HG02759 (cell line): Measurements from ENCODE around the gene CLCA1.

Experiments used
- ATAC-seq: cut with Tn5 transposase; IDR thresholded peaks from one replicate; pipeline ENCODE4 v1.9.1; 2021; ENCODE audit warnings: mild to moderate bottlenecking, moderate library complexity; ENCODE audit not compliant: unreplicated experiment

Gene CLCA1, protein sequence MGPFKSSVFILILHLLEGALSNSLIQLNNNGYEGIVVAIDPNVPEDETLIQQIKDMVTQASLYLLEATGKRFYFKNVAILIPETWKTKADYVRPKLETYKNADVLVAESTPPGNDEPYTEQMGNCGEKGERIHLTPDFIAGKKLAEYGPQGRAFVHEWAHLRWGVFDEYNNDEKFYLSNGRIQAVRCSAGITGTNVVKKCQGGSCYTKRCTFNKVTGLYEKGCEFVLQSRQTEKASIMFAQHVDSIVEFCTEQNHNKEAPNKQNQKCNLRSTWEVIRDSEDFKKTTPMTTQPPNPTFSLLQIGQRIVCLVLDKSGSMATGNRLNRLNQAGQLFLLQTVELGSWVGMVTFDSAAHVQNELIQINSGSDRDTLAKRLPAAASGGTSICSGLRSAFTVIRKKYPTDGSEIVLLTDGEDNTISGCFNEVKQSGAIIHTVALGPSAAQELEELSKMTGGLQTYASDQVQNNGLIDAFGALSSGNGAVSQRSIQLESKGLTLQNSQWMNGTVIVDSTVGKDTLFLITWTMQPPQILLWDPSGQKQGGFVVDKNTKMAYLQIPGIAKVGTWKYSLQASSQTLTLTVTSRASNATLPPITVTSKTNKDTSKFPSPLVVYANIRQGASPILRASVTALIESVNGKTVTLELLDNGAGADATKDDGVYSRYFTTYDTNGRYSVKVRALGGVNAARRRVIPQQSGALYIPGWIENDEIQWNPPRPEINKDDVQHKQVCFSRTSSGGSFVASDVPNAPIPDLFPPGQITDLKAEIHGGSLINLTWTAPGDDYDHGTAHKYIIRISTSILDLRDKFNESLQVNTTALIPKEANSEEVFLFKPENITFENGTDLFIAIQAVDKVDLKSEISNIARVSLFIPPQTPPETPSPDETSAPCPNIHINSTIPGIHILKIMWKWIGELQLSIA

GRCh38 chr1:86468501-86468977, at the start of gene CLCA1:
CLCA1 (plus strand) TSS chr1:86468927; CDS start chr1:86468972, 45 bp downstream.
- ATAC-seq, result no peak

- ATAC-seq, result peak; percentile 83
These were observed 49.3 kb upstream of the CLCA1 start for GRCh38 chr1:86419277-86419903.

DNA sequence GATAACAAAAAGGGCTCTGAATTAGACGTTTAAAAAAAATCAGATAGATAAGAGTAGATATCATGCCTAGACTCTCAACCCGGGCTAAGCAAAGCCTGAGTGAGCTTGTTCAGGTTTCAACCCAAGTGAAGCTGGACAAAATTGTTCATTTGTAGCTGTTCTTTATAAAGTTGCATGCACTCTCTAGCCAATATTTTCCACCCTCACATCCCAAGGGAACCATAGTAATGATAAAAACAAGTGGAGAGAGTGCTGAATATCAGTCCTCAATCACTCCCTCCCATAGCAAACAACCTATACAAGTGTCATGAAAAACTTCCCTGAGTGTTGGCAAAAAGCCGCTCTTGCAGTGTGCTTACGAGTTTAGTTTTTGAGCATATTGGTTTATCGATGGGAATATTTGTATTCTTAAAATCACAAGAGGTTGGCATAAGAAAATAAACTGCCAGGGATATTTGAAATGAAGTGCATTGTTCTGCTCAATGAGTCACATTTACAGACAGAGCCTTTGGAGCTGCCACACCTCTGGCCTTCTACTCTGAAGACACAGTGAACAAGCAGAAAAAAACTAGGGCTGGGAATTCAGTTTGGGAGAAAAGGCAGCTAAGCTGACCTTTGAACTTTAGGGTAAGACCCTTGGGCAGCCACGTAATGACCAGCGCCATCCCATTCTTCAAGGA, 47.0 kb upstream of the CLCA1 start:
- no peak for ATAC-seq

DNA sequence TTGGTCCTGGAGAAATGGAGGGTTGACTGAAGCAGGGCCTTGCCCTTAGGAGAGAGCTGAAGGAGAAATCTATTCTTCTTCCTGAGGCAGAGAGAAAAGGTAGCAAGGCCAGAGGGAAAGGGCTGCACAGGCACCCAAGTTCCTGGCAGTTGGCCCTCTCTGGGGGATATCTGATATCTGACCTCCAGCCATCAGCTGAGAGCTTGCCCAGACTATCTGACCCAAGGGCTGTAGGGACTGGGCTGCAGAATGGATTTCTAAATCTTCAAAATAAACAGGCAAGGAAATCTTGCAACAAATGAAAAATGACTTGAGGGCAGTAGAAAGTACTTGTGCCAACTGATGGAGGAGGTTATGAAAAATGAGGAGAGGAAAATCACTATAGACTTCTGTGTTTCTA, 45.3 kb upstream of the CLCA1 start:
- ATAC-seq, result no peak

GRCh38 chr1:86423873-86424272, 44.9 kb upstream of the CLCA1 start, which contains the start of gene CLCA2:
CLCA2 (plus strand) TSS chr1:86424171; CDS start chr1:86424248, 77 bp downstream.
- no peak for ATAC-seq

DNA sequence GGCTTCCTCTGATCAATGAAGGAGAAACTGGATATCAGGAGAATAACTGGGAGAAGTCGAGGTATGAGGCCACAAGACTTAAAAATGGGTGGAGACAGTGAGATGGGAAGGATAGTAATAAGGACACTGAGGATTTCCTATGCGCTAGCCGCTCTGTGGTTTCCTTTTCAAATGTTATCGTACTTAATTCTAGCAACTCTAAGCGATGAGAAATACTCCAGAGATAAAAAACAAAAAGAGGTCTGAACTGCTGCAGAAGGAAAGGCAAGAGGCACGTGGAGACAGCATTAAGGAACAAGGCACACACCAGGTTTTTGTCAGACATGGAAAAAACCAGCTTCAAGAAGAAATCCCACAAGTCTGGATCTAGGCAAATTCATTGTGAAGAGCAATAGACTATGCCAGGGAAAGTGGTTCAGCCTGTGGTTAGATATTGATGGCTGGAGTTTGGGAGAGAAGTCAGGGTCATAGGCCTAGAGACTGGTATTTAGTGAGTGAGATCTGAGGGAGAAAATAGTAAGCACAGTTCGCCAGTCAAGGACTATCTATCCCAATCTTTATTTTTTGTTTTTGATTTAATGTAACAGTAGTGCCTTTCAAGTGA, 39.5 kb upstream of the CLCA1 start:
- no peak for ATAC-seq

DNA sequence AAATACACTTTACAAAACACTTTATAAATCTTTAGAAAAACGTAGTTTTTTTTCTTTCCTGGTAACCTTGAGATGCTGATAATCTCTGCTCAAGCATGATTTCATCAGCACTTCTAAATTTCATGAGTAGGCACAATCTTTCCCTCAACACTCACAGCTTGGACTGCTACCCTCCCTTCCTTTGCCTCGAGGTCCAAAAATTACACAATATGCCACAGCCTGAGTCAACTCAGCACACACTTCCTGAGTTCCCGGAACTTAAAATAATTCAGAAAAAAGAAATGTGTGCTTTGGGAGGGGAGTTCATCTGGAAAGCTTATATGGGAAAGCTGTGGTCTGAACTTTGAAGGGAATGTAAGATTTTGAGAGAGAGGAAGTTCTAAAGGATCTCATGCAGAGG, 38.9 kb upstream of the CLCA1 start:
- no peak for ATAC-seq

DNA sequence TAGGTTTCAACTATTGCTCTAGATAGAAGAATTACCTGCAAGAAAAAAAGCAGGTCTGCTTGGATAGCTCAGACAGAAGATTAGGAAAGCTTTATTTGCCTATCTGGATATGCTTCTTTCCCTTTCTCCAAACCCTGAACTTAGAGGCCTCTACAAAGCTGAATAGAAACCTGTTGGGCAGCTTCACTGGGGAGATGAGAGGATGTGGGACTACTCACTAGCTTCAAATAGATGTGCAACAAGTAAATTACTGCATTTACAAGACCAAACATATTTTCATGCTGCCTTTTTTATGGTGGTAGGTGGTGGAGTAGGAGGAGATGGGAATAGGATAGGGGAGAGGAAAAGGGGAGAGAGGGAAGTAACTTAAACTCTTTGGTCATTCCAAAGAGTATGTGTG, 38.4 kb upstream of the CLCA1 start:
- no peak for ATAC-seq

DNA sequence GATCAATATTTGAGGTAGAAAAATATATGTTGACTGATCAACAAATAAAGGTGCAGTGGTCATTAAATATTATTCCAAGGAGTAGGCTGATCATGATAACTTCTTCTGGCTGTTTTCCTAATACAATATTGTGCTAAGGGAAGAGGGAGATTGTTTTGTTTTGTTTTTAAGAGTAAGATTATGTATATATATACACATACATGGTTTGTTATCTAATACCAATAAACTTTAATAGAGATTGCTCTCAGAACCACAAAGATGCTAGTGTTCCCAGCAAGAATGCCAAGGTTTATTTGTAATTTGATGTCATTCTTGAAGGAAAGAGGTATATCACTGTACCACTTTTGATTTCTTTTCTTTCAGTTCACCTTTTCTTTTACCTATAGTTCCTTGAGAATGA, 34.7 kb upstream of the CLCA1 start:
- ATAC-seq, result no peak

DNA sequence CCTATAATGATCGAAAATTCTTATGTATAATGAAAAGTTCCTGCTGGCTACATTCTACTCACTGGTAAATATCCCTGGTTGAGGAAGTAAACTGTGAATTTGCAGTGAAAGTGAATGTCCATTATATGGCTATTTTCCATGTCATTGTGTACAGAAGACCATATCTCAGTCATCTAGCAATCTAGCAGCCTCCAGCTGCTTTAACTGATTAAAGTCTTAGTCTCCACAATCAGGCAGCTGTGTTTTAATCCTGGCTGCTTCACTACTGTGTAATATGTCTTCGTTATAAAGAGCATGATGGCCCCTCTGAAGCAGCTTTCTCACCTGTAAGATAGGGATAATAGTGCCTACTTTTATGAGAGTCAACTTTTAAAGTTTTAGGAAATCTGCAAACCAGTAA, 33.4 kb upstream of the CLCA1 start:
- no peak for ATAC-seq

DNA sequence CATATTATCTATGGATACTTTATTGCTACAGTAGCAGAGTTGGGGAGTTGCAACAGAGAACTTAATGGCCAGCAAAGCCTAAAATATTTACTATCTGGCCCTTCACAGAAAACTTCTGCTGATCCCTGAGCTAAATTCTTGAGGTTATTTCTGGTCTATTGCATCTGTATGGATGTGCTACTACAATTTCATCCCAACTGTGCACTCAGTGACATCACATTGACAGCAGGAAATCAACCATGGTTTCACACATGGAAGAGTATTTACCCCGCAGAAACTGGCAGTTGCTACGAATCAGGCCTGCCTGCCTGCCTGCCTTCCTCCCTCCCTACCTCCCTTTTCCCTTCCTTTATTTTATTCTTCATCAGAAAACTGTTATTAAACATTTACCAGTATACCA, 32.7 kb upstream of the CLCA1 start:
- no peak for ATAC-seq

- no peak for ATAC-seq
These were observed 27.1 kb upstream of the CLCA1 start for GRCh38 chr1:86441581-86441980.

GRCh38 chr1:86441997-86442396, 26.7 kb upstream of the CLCA1 start:
- no peak for ATAC-seq

DNA sequence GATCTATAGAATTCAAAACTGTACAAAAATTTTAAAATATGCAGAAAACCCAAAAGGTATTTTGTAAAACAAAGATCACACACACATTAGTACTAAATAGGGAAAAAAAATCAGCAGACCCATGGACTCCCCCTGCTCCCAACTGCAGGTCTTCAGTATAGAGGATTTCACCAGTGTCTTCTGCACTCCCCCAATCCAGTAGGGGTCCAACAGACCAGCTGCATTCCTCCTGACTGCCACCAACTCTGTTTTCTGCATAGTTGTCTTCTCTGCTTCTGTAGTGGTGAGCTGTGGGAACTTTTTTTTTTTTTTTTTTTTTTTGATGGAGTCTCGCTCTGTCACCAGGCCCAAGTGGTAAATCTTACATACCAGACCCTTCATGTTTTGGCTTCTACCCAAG, 22.8 kb upstream of the CLCA1 start:
- ATAC-seq, result no peak

DNA sequence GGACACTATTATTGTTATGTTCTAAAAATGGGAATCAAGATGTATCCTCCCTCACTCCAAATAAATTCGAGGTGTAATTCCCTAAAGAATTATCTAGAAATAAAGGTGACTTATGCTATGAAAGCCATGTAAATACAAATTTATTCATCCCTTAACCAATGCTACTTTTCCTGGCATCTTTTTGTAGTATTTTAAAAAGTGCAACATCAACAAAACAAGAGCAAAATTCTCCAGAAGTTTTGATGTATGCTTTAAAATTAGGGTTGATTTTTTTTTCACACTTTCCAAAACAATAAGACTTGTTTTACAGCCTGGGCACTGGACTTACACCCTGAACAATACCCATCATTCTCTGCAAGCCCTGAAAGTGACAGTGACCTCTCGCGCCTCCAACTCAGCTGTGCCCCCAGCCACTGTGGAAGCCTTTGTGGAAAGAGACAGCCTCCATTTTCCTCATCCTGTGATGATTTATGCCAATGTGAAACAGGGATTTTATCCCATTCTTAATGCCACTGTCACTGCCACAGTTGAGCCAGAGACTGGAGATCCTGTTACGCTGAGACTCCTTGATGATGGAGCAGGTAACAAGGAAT, 21.4 kb upstream of the CLCA1 start:
- no peak for ATAC-seq

DNA sequence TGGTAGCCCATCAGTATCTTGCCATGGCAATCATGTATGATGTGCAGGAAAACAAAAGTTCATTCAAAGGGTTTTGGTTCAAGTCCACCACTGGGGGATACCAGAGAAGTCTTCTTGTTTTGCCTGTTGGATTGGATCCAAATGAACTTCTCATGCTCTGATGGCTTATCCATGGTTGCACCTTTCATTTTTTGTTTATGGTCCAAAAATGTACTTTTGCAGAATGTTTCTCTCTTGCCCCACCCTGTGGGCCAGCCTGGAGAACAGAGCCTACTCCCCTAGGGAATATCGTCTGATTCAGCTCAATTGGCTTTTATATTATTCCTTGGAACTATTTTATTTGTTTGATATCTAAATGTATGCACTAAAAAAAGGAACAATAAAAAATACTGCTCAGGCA, 20.1 kb upstream of the CLCA1 start:
- no peak for ATAC-seq

GRCh38 chr1:86449103-86449502, 19.6 kb upstream of the CLCA1 start:
- ATAC-seq, result no peak

- no peak for ATAC-seq
These were observed 17.9 kb upstream of the CLCA1 start for GRCh38 chr1:86450847-86451246.

DNA sequence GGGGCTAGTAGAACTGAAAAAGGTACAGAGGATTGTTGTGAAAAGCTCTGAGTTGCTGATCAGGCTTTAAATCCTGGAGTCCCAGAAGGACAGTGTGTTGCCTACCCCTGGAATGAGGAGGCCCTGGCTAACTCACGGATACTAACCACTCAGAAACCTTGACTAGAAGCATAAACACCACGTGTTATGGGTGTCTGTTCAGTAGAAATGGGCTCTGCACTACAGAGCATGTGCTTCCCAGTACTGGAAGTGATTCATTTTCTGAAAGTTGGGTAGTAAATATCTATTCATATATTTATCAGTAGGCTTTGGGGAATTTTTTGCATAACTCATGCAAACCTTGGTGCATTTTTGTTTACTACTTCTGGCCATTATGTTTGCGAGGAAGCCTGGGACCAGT, 15.1 kb upstream of the CLCA1 start:
- no peak for ATAC-seq

DNA sequence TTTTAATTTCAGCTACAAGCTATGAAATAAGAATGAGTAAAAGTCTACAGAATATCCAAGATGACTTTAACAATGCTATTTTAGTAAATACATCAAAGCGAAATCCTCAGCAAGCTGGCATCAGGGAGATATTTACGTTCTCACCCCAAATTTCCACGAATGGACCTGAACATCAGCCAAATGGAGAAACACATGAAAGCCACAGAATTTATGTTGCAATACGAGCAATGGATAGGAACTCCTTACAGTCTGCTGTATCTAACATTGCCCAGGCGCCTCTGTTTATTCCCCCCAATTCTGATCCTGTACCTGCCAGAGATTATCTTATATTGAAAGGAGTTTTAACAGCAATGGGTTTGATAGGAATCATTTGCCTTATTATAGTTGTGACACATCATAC, 13.7 kb upstream of the CLCA1 start:
- ATAC-seq, result no peak
